Thoracic aorta (tissue), 2 donors: ENCODE measurements around the gene ZNF566. TPM values are rescaled to one million over a fixed set of nuclear protein-coding genes. Genes with fewer than 3 reads are reported as not detected.
"Not testable (repeated sequence)": the region's sequence is repeated elsewhere in the genome, so short reads cannot be mapped to it uniquely, and the experiment has no call there.

Experiments
- ATAC-seq: fragments of 150-250 bp; one replicate; pipeline ENCODE4 v1.8.0; 2017; ENCODE audit warnings: low read depth; ENCODE audit not compliant: insufficient number of reproducible peaks, low FRiP score
- DNase-seq: peaks from one replicate; pipeline ENCODE4 v3.0.0-alpha.2; 2020; ENCODE audit warnings: low spot score
- H3K27ac ChIP-seq, 2 donors: fragments of 200-600 bp; sonication (generic); 1 replicate in 1 of 2; 2 replicates in 1 of 2; pipeline ENCODE4 v1.5.1; 2016; ENCODE audit warnings: mild to moderate bottlenecking in 2 of 2, moderate library complexity in 2 of 2
- H3K27me3 ChIP-seq: fragments of 200-600 bp; sonication (generic); replicated peaks from 2 replicates; pipeline ENCODE4 v1.6.0; 2016; ENCODE audit warnings: mild to moderate bottlenecking; ENCODE audit not compliant: insufficient read depth
- H3K36me3 ChIP-seq: fragments of 200-600 bp; sonication (generic); one replicate; pipeline ENCODE4 v1.5.1; 2016
- H3K4me1 ChIP-seq, 2 donors: fragments of 200-600 bp; sonication (generic); 1 replicate in 1 of 2; 2 replicates in 1 of 2; pipeline versions ENCODE4 v1.5.1 to v1.6.0; 2016; ENCODE audit warnings: low read depth in 2 of 2, mild to moderate bottlenecking in 1 of 2; ENCODE audit not compliant: control insufficient read depth in 1 of 2
- H3K4me3 ChIP-seq: fragments of 200-600 bp; sonication (generic); 2 replicates; pipeline ENCODE4 v1.5.1; 2016; ENCODE audit warnings: mild to moderate bottlenecking
- H3K9me3 ChIP-seq: fragments of 200-600 bp; sonication (generic); 2 replicates; pipeline ENCODE4 v1.5.1; 2016
- total RNA-seq, 2 donors: library from RNA; depleted of rRNA; stranded (reverse); fragments of >200 nt; gene quantifications; one replicate each; pipeline versions ENCODE4 v1.1.0 to v1.2.3, GENCODE V29; 2016
- TF ChIP-seq, protein P1 (sequence below): fragments of 200-600 bp; sonication (generic); IDR thresholded peaks from one replicate; pipeline ENCODE4 v1.5.1; 2019; ENCODE audit warnings: antibody characterized with exemption

ZNF566 gene
- total RNA-seq, 2 donors from 2014 or later: 14.8 to 25.3 TPM

DNA sequence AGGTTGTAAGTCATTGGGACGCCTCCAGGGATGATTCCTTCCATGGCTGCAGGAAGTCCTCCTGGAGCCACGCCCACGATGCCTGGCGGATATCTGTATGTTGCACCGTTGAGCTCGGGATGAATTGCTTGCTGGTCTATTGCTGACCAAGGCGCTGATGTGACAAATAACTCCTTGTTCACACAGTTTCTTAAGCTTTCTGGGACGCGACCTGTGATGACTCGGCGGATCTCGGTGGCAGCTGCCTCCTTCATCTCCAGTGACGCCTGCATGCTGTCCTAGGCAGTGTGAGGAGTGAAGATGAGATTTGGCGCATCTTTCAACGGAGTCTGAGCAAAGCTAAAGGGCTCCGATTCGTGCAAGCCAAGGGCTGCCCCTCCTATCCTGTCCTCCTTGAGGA lies 7.6 kb upstream of the ZNF566 start:
- H3K27me3 ChIP-seq: no peaks in the 10 kb centered on the region
- no peak overlapping the region for H3K4me3 ChIP-seq
- H3K4me1 ChIP-seq: no peaks in the 10 kb centered on the region
- H3K36me3 ChIP-seq: no peaks in the 10 kb centered on the region
- peaks cover 40% of the 10 kb centered on the region for H3K9me3 ChIP-seq
- DNase-seq (no peak), ATAC-seq (no peak)
- TF ChIP-seq, protein P1, sequence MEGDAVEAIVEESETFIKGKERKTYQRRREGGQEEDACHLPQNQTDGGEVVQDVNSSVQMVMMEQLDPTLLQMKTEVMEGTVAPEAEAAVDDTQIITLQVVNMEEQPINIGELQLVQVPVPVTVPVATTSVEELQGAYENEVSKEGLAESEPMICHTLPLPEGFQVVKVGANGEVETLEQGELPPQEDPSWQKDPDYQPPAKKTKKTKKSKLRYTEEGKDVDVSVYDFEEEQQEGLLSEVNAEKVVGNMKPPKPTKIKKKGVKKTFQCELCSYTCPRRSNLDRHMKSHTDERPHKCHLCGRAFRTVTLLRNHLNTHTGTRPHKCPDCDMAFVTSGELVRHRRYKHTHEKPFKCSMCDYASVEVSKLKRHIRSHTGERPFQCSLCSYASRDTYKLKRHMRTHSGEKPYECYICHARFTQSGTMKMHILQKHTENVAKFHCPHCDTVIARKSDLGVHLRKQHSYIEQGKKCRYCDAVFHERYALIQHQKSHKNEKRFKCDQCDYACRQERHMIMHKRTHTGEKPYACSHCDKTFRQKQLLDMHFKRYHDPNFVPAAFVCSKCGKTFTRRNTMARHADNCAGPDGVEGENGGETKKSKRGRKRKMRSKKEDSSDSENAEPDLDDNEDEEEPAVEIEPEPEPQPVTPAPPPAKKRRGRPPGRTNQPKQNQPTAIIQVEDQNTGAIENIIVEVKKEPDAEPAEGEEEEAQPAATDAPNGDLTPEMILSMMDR: no peak
- no peak overlapping the region for H3K27ac ChIP-seq

DNA sequence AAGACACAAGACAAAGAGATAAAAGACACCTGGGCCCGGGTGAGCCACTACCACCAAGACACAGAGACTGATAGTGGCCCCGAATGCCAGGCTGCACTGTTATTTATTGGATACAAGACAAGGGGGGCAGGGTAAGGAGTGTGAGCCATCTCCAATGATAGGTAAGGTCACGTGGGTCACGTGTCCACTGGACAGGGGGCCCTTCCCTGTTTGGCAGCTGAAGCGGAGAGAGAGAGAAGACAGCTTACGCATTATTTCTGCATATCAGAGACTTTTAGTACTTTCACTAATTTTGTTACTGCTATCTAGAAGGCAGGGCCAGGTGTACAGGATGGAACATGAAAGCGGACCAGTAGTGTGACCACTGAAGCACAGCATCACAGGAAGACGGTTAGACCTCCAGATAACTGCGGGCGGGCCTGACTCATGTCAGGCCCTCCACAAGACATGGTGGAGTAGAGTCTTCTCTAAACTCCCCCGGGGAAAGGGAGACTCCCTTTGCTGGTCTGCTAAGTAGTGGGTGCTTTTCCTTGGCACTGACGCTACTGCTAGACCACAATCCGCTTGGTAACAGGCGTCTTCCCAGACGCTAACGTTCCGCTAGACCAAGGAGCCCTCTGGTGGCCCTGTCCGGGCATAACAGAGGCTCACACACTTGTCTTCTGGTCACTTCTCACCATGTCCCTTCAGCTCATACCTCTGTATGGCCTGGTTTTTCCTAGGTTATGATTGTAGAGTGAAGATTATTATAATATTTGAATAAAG lies 3.5 kb upstream of the ZNF566 start:
- H3K4me1 ChIP-seq: peaks cover 6 to 11% of the 10 kb centered on the region in 2 donors
- not testable (repeated sequence) for H3K27ac ChIP-seq, H3K27me3 ChIP-seq, H3K36me3 ChIP-seq, H3K9me3 ChIP-seq, DNase-seq, H3K4me3 ChIP-seq, ATAC-seq
- TF ChIP-seq, protein P1: peak; percentile 42

DNA sequence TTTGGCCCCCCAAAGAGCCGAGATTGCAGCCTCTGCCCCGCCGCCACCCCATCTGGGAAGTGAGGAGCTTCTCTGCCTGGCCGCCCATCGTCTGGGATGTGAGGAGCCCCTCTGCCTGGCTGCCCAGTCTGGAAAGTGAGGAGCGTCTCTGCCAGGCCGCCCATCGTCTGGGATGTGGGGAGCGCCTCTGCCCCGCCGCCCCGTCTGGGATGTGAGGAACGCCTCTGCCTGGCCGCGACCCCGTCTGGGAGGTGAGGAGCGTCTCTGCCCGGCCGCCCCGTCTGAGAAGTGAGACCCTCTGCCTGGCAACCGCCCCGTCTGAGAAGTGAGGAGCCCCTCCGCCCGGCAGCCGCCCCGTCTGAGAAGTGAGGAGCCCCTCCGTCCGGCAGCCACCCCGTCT lies 1.5 kb upstream of the ZNF566 start:
- not testable (repeated sequence) for H3K27me3 ChIP-seq, H3K27ac ChIP-seq, H3K9me3 ChIP-seq, H3K36me3 ChIP-seq, ATAC-seq, DNase-seq, H3K4me3 ChIP-seq
- H3K4me1 ChIP-seq: peaks cover 6 to 12% of the 10 kb centered on the region in 2 donors

- peak; percentile 49 for DNase-seq
- H3K27me3 ChIP-seq: no peaks in the 10 kb centered on the region
- no peaks in the 10 kb centered on the region for H3K36me3 ChIP-seq
- peak overlapping the region; percentile 89 to 93 for H3K27ac ChIP-seq
- no peaks in the 10 kb centered on the region for H3K9me3 ChIP-seq
- TF ChIP-seq, protein P1: no peak
- peak overlapping the region; percentile 93 for H3K4me3 ChIP-seq
- ATAC-seq: no peak
- H3K4me1 ChIP-seq: peaks cover 6 to 12% of the 10 kb centered on the region in 2 donors
Observed at GRCh38 chr19:36489920-36490415, 607 bp upstream of the ZNF566 start.

- H3K36me3 ChIP-seq: no peaks in the 10 kb centered on the region
- peak overlapping the region; percentile 93 for H3K4me3 ChIP-seq
- H3K27me3 ChIP-seq: no peaks in the 10 kb centered on the region
- DNase-seq: no peak
- H3K9me3 ChIP-seq: no peaks in the 10 kb centered on the region
- H3K4me1 ChIP-seq: peaks cover 6 to 12% of the 10 kb centered on the region in 2 donors
- TF ChIP-seq, protein P1: no peak
- no peak for ATAC-seq
- peak overlapping the region; percentile 89 to 93 for H3K27ac ChIP-seq
Observed at GRCh38 chr19:36488846-36489117, 579 bp downstream of the ZNF566 start.
